ENCODE data around the gene CHRD.

CHRD gene

GRCh38 chr3:184358124-184358767 is 21.6 kb upstream of the CHRD start:
- H3K9me3 ChIP-seq (ENCODE audit: control insufficient read depth, low read length) = no peaks in the 10 kb centered on the region
- H3K27me3 ChIP-seq (replicated peaks; ENCODE audit: control insufficient read depth, insufficient read depth, low read length) = no peaks in the 10 kb centered on the region
- H3K9ac ChIP-seq (ENCODE audit: low read length) = no peak overlapping the region
- peaks cover 8% of the 10 kb centered on the region for H3K36me3 ChIP-seq (ENCODE audit: control insufficient read depth, insufficient read depth, low read length, severe bottlenecking)
- H3K4me3 ChIP-seq (ENCODE audit: low read length) = no peak overlapping the region
- H3K4me1 ChIP-seq (ENCODE audit: control insufficient read depth, insufficient read depth, low read length) = peaks cover 17% of the 10 kb centered on the region
- DNase-seq (ENCODE audit: low read depth) = no peak

- H3K27me3 ChIP-seq (replicated peaks; ENCODE audit: control insufficient read depth, insufficient read depth, low read length) = no peaks in the 10 kb centered on the region
- no peak for DNase-seq (ENCODE audit: low read depth)
- peaks cover 8% of the 10 kb centered on the region for H3K36me3 ChIP-seq (ENCODE audit: control insufficient read depth, insufficient read depth, low read length, severe bottlenecking)
- no peaks in the 10 kb centered on the region for H3K9me3 ChIP-seq (ENCODE audit: control insufficient read depth, low read length)
- H3K4me3 ChIP-seq (ENCODE audit: low read length) = no peak overlapping the region
- H3K4me1 ChIP-seq (ENCODE audit: control insufficient read depth, insufficient read depth, low read length) = peaks cover 19% of the 10 kb centered on the region
- no peak overlapping the region for H3K9ac ChIP-seq (ENCODE audit: low read length)
Observed at GRCh38 chr3:184358921-184359350, 20.9 kb upstream of the CHRD start.

- DNase-seq (ENCODE audit: low read depth) = no peak
- no peak overlapping the region for H3K4me3 ChIP-seq (ENCODE audit: low read length)
Observed at GRCh38 chr3:184359610-184360009, 20.2 kb upstream of the CHRD start.

GRCh38 chr3:184360070-184360928 is 19.6 kb upstream of the CHRD start:
- H3K27me3 ChIP-seq (replicated peaks; ENCODE audit: control insufficient read depth, insufficient read depth, low read length) = no peaks in the 10 kb centered on the region
- no peaks in the 10 kb centered on the region for H3K9me3 ChIP-seq (ENCODE audit: control insufficient read depth, low read length)
- peaks cover 28% of the 10 kb centered on the region for H3K4me1 ChIP-seq (ENCODE audit: control insufficient read depth, insufficient read depth, low read length)
- H3K36me3 ChIP-seq (ENCODE audit: control insufficient read depth, insufficient read depth, low read length, severe bottlenecking) = peaks cover 14% of the 10 kb centered on the region
- peak overlapping the region; percentile 99 for H3K4me3 ChIP-seq (ENCODE audit: low read length)
- peak overlapping the region; percentile 97 for H3K9ac ChIP-seq (ENCODE audit: low read length)
- DNase-seq (ENCODE audit: low read depth) = no peak

More at GRCh38 chr3:184359610-184360009, 20.2 kb upstream of the CHRD start:
- Histone ChIP-seq H3K4me1 (ENCODE audit: control insufficient read depth, insufficient read depth, low read length) (peaks cover 26% of the 10 kb centered on the region), H3K36me3 (ENCODE audit: control insufficient read depth, insufficient read depth, low read length, severe bottlenecking) (peaks cover 8% of the 10 kb centered on the region), H3K9me3 (ENCODE audit: control insufficient read depth, low read length) (no peaks in the 10 kb centered on the region), H3K27me3 (replicated peaks; ENCODE audit: control insufficient read depth, insufficient read depth, low read length) (no peaks in the 10 kb centered on the region), H3K9ac (ENCODE audit: low read length) (no peak overlapping the region)

DNA sequence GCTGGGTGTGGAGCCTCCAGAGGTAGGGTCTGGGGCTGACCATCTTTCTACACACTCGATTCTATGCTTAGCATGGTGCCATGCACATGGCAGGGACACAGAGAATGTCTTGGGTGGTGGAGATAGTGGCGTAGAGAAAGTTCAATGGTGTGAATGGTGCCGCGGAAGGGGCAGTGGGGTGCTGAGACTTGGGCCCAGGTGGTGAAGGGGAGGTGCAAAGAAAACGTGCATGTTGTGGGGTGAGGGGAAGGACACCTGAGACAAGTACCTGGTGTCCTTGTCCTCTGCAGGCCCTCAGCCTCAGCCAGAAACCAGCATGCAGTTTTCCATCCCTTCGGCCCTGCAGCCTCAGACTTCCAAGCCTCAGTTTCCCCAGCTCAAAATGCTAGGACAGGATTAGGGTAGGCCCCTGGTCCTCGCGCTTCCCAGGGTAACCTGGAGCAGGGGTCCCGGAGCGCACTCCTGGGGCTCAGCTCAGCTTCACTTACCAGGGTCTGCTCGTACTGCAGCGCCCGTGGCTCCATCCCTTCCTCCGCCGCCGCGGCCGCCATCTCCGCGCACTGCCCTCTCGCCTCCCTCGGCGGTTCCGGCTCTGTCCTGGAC is 18.8 kb upstream of the CHRD start:
- no peaks in the 10 kb centered on the region for H3K9me3 ChIP-seq (ENCODE audit: control insufficient read depth, low read length)
- peak overlapping the region; percentile 99 for H3K4me3 ChIP-seq (ENCODE audit: low read length)
- no peak for DNase-seq (ENCODE audit: low read depth)
- no peaks in the 10 kb centered on the region for H3K27me3 ChIP-seq (replicated peaks; ENCODE audit: control insufficient read depth, insufficient read depth, low read length)
- H3K4me1 ChIP-seq (ENCODE audit: control insufficient read depth, insufficient read depth, low read length) = peaks cover 21% of the 10 kb centered on the region
- H3K36me3 ChIP-seq (ENCODE audit: control insufficient read depth, insufficient read depth, low read length, severe bottlenecking) = peaks cover 18% of the 10 kb centered on the region
- H3K9ac ChIP-seq (ENCODE audit: low read length) = peak overlapping the region; percentile 97

DNA sequence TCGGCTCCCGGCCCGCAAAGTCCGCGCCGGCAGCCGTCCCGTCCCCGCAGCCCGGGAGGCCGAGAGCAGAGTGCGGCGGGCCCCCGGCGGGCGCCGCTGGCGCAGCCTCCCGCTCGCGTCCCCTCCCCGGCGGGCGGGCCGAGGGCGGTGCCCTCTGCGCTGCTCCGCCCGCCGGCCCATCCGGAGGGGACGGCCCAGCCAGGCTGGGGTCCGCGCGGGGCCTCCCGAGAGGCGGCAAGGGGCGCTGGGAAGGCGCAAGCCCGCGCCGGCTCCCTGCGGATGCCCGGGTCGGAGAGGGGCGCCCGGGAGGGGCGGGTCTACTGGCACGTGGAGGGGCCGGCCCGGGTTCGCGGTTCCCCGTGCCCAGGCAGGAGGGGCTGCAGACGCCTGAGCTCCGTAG is 18.3 kb upstream of the CHRD start, which contains the start of the genes CLCN2 and POLR2H:
Gene CLCN2 (minus strand): TSS at position 74 of the 400 bp plus-strand sequence. CDS start 126 bp downstream, outside the sequence.
Gene POLR2H (plus strand): TSS at position 179 of the 400 bp plus-strand sequence. CDS start 1,783 bp downstream, outside the sequence.
- no peaks in the 10 kb centered on the region for H3K27me3 ChIP-seq (replicated peaks; ENCODE audit: control insufficient read depth, insufficient read depth, low read length)
- DNase-seq (ENCODE audit: low read depth) = peak; percentile 87
- H3K9ac ChIP-seq (ENCODE audit: low read length) = peak within 1 kb of the TSS; percentile 97
- peaks cover 19% of the 10 kb centered on the region for H3K36me3 ChIP-seq (ENCODE audit: control insufficient read depth, insufficient read depth, low read length, severe bottlenecking)
- peaks cover 21% of the 10 kb centered on the region for H3K4me1 ChIP-seq (ENCODE audit: control insufficient read depth, insufficient read depth, low read length)
- no peaks in the 10 kb centered on the region for H3K9me3 ChIP-seq (ENCODE audit: control insufficient read depth, low read length)
- peak within 1 kb of the TSS; percentile 99 for H3K4me3 ChIP-seq (ENCODE audit: low read length)

GRCh38 chr3:184361932-184362667 is 17.8 kb upstream of the CHRD start:
- peak overlapping the region; percentile 99 for H3K4me3 ChIP-seq (ENCODE audit: low read length)
- DNase-seq (ENCODE audit: low read depth) = peak; percentile 83
- H3K36me3 ChIP-seq (ENCODE audit: control insufficient read depth, insufficient read depth, low read length, severe bottlenecking) = peaks cover 22% of the 10 kb centered on the region
- H3K4me1 ChIP-seq (ENCODE audit: control insufficient read depth, insufficient read depth, low read length) = peaks cover 21% of the 10 kb centered on the region
- no peaks in the 10 kb centered on the region for H3K27me3 ChIP-seq (replicated peaks; ENCODE audit: control insufficient read depth, insufficient read depth, low read length)
- peak overlapping the region; percentile 97 for H3K9ac ChIP-seq (ENCODE audit: low read length)
- H3K9me3 ChIP-seq (ENCODE audit: control insufficient read depth, low read length) = no peaks in the 10 kb centered on the region

GRCh38 chr3:184362668-184363546 is 16.9 kb upstream of the CHRD start:
- Histone ChIP-seq H3K27me3 (replicated peaks; ENCODE audit: control insufficient read depth, insufficient read depth, low read length) (no peaks in the 10 kb centered on the region), H3K9ac (ENCODE audit: low read length) (peak overlapping the region; percentile 97), H3K4me1 (ENCODE audit: control insufficient read depth, insufficient read depth, low read length) (peaks cover 23% of the 10 kb centered on the region), H3K9me3 (ENCODE audit: control insufficient read depth, low read length) (no peaks in the 10 kb centered on the region), H3K4me3 (ENCODE audit: low read length) (peak overlapping the region; percentile 99), H3K36me3 (ENCODE audit: control insufficient read depth, insufficient read depth, low read length, severe bottlenecking) (peaks cover 26% of the 10 kb centered on the region)
- DNase-seq (ENCODE audit: low read depth) = peak; percentile 99

GRCh38 chr3:184366619-184367289 is 13.1 kb upstream of the CHRD start:
- Histone ChIP-seq H3K36me3 (ENCODE audit: control insufficient read depth, insufficient read depth, low read length, severe bottlenecking) (peaks cover 27% of the 10 kb centered on the region), H3K27me3 (replicated peaks; ENCODE audit: control insufficient read depth, insufficient read depth, low read length) (no peaks in the 10 kb centered on the region), H3K4me3 (ENCODE audit: low read length) (no peak overlapping the region), H3K9me3 (ENCODE audit: control insufficient read depth, low read length) (no peaks in the 10 kb centered on the region), H3K4me1 (ENCODE audit: control insufficient read depth, insufficient read depth, low read length) (peaks cover 39% of the 10 kb centered on the region), H3K9ac (ENCODE audit: low read length) (peak overlapping the region; percentile 27)
- DNase-seq (ENCODE audit: low read depth) = peak; percentile 83

Data from adipocyte (in vitro differentiated cells).